ENCODE data around the gene KIF4B.
"Not testable (repeated sequence)": the region's sequence is repeated elsewhere in the genome, so short reads cannot be mapped to it uniquely, and the experiment has no call there.

Gene KIF4B, protein sequence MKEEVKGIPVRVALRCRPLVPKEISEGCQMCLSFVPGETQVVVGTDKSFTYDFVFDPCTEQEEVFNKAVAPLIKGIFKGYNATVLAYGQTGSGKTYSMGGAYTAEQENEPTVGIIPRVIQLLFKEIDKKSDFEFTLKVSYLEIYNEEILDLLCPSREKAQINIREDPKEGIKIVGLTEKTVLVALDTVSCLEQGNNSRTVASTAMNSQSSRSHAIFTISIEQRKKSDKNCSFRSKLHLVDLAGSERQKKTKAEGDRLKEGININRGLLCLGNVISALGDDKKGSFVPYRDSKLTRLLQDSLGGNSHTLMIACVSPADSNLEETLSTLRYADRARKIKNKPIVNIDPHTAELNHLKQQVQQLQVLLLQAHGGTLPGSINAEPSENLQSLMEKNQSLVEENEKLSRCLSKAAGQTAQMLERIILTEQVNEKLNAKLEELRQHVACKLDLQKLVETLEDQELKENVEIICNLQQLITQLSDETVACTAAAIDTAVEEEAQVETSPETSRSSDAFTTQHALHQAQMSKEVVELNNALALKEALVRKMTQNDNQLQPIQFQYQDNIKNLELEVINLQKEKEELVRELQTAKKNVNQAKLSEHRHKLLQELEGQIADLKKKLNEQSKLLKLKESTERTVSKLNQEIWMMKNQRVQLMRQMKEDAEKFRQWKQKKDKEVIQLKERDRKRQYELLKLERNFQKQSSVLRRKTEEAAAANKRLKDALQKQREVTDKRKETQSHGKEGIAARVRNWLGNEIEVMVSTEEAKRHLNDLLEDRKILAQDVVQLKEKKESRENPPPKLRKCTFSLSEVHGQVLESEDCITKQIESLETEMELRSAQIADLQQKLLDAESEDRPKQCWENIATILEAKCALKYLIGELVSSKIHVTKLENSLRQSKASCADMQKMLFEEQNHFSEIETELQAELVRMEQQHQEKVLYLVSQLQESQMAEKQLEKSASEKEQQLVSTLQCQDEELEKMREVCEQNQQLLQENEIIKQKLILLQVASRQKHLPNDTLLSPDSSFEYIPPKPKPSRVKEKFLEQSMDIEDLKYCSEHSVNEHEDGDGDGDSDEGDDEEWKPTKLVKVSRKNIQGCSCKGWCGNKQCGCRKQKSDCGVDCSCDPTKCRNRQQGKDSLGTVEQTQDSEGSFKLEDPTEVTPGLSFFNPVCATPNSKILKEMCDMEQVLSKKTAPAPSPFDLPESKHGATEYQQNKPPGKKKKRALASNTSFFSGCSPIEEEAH

DNA sequence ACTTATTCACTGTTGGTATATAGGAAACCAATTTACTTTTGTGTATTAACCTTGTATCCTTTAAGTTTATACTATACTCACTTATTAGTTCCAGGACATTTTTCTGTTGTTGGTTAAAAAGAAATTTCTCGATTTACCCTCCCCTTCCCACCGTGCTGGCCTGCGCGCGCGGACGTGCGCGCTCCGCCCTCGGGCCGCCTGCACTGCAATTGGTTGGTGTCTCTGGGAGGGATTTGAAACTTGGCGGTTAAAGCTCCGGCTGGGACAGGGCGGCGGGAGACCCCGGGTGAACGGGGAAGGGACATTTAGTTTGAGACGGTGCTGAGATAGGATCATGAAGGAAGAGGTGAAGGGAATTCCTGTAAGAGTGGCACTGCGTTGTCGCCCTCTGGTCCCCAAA lies at the start of gene KIF4B:
TSS of gene KIF4B (plus strand) at position 230 of the 400 bp plus-strand sequence. CDS start at position 335, 105 bp downstream.
- no peak for DNase-seq (ENCODE audit: low read depth)

DNA sequence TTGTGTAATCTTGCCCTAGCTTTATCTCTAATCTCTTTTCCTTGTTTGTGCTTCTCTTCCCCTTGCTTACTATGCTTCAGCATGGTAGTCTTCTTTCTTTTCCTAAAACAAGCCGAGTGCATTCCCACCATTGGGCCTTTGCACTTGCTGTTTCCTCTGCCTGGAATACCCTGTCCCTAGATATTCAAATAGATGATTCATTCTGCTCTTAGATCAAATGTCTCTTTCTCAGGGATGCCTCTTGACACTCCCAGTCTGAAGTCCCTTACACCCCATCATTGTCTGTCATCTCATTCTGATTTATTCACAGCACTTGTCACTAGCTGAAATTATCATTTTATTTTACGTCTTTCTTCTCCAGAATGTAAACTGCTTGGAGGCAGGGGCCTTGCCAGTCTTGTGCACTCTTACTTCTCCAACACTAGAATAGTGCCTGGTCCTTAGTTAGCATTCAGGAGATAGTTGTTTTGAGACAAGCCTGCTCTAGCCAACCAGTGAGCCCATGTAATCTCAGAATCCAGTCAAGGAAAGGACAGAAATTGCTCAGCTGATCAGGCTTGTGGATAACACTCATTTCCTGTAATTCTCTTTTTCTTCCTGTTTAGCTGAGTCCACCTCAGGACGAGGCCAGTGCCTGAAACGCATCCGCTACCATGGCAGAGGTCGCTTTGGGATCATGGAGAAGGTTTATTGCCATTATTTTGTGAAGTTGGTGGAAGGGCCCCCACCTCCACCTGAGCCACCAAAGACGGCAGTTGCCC lies 47.3 kb upstream of the KIF4B start:
- no peak for DNase-seq (ENCODE audit: low read depth)

DNA sequence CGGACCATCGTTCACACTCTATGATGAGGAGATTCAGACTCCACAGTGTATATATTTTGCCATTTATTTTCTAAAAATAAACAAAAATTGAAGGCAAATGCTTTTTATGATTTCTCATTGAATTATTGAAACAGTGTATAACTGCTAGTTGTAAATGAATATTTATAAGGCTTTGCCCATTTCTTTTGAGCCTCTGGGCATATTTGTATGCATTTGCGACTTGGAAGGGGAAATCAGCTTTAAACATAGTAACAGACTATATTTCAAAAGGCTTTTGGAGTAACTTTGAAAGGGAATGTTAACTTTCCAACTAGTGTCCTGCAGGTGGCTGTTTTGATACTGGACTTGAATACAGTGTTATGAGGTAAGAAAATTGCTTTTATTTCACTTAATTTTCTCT lies 46.7 kb upstream of the KIF4B start:
- DNase-seq (ENCODE audit: low read depth), result no peak

DNA sequence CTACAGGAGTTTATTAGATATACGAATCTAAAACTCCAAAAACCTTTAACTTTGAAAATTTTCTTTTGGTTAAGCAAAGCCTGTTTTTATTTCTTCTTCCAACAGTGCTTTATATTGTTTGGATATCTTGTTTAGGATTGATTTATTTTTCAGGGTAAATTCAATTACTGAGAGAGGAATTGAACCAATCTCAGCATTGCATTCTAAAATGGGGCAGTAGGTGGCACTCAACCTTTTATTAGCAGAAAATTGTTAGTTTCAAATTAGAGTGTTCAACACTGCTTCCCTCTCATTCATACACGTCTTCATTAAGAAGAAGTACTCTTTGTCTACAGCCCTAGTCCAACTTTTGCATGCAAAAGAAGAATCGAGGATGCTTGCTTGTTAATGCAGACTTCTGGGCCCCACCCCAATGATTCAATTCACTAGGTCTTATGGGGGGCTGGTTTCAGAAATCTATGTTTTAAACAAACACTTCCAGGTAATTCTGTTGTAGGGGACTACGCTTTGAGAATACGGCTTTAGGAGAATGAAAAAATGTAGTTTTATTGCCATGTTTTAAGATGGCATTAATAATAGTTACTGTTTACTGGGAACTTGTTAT lies 46.0 kb upstream of the KIF4B start:
- no peak for DNase-seq (ENCODE audit: low read depth)

DNA sequence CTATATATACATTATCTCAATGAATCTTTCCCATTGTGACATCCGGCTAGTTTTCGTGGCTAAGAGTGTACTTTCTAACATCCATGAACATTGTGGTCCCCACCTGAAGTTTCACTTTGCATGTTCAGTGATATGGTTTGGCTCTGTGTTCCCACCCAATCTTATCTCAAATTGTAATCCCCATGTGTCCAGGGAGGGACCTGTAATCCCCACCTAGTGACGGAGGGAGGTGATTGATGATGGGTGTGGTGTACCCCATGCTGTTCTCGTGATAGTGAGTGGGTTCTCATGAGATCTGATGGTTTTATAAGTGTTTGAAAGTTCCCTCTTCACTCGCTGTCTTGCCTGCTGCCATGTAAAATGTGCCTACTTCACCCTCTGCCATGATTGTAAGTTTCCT lies 44.6 kb upstream of the KIF4B start:
- no peak for DNase-seq (ENCODE audit: low read depth)

DNA sequence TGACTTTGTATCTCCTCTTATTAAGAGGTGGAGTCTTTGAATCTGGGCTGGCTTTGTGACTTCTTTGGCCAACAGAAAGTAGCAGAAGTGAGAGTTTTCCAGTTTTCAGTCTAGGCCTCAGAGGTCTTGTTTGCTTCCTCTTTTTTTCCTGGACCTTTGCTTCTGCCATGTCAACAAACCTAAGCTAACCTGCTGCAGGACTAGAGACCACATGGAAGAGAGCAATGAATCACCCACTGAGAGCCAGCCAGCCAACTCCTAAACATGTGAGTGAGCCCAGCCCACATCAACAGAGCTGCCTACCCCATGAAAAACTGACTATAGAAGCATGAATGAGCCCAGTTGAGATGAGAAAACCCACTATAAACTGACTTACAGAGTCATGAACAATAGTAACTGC lies 42.8 kb upstream of the KIF4B start:
- DNase-seq (ENCODE audit: low read depth), result no peak

DNA sequence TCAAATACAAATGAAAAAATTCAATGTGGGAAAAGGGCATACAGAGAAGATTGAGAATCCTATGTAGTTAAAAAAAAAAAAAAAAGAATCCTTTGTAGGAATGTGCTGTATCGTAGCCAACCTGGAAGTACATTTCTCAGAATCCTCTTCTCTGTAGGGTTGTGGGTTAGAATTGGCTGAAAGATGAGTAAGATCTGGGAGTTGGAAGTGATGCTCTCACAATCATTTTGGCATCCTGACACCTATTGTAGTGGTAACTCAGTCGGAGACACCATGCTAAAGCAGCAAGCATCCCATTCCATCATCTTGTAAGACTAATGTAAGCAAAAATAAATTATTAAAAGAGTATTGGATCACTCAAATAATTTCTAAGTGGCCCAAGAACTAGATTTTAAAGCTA lies 42.1 kb upstream of the KIF4B start:
- no peak for DNase-seq (ENCODE audit: low read depth)

DNA sequence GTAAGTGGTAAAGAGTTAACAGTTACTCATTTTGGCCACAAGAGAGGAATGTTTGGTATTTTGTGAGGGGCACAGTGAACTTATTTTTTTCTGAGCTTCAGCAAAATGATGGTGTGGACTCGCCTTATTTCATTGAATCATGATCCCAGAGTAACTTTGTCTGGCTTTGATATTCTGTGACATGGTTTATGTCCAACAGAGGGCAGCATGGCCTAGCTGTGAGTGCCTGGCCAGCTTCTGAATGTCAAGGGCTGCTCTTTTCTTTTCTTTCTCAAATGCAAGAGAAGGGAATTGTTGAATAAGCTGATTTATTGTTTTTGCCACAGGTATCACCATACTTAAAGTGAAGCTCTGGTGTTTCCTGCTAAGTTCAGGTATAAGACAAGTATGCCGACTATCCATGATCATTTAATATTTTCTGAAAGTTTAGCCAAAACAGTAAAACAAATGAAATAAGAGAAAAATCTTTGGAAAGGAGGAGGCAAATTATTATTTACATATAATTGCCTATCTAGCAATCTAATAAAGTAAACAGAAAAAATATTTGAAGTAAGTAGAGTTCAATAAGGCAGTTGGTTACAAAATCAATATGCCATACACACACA lies 41.0 kb upstream of the KIF4B start:
- DNase-seq (ENCODE audit: low read depth), result no peak

DNA sequence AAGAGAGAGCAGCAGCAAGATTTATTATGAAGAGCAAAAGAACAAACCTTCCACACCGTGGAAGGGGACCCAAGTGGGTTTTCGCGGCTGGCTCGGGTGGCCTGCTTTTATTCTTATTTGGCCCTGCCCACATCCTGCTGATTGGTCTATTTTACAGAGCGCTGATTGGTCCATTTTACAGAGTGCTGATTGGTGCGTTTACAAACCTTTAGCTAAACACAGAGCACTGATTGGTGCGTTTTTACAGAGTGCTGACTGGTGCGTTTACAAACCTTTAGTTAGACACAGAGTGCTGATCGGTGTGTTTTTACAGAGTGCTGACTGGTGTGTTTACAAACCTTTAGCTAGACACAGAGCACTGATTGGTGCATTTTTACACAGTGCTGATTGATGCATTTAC lies 37.5 kb upstream of the KIF4B start:
- DNase-seq (ENCODE audit: low read depth), result not testable (repeated sequence)

DNA sequence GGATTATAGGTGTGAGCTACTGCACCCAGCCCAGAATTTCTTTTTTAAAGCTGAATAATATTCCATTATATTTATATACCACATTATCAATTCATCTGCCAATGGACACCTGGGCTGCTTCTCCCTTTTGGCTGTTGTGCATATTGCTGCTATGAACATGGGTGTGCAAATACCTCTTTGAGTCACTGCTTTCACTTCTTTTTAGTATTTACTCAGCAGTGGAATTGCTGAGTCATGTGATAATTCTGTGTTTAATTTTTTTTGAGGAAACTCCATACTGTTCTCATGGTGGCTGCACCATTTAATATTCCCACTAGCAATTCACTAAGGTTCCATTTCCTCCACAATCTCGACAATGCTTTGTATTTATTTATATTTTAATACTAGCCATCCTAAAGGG lies 36.1 kb upstream of the KIF4B start:
- DNase-seq (ENCODE audit: low read depth), result no peak

DNA sequence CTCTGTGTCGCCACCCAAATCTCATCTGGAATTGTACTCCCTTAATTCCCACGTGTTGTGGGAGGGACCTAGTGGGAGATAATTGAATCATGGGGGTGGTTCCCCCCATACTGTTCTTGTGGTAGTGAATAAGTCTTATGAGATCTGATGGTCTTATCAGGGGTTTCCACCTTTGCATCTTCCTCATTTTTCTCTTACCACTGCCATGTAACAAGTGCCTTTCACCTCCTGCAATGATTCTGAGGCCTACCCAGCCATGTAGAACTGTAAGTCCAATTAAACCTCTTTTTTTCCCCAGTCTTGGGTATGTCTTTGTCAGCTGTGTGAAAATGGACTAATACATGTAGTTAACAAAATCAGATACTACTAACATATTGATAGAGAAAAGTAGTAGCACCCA lies 35.3 kb upstream of the KIF4B start:
- DNase-seq (ENCODE audit: low read depth), result not testable (repeated sequence)

DNA sequence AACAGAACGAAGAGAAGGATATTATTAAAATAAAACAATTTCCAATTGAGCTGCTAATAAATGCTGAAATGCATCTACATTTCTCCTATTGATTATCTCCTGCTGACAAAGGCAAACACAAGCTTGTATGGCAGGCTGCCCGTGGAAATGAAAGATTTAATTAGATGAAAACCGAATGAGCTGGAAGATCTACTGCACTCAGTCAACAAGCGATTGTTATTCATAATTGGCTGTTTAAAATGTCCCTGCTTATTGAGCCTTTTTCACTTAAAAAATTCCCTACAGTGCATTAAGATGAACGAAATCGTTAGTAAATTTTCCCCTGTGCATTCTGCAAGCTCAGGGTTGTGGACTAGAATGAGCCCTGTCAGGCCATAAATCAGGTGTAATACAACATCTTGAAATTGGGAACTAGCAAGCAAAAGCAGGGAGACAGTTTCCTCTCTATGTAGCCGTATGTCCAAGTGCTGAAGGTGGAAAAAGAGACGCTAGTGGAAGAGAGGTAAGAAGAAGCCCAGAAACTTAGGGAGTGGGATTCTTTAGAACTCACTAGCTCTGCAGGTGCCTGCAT lies 28.5 kb upstream of the KIF4B start:
- DNase-seq (ENCODE audit: low read depth), result no peak

DNA sequence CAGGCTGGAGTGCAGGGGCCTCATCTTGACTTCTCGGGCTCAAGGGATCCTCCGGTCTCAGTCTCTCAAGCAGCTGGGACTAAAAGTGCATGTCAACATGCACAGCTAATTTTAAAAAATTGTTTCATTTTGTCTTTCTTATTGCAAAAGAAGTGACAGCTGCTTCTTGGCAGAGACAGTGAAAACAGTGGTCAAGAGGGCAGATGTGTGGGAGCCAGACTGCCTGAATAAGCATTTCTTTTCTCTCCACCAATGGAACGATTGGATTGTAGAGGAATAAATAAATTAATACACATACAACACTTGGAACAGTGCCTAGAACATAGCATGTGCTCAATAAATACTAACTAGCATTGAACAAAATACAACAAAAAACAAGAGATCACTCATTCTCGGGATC lies 27.4 kb upstream of the KIF4B start:
- no peak for DNase-seq (ENCODE audit: low read depth)

DNA sequence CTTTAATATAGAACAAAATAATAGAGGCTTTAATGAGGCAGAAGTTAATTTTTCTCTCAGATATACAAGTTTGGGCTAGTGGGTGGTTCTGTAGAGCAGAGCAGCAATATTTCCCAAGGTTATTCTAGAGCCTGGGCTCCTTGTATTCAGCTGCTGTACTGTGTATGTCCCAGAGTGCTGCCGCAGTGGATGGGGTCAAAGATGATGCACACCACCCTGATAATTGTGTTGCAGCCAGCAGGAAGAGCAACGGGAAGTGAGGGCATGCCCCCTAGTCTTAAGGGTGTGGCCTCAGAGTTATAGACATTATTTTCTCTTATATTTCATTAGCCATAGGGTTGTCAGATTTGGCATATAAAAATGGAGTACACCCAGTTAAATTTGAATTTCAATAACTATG lies 23.9 kb upstream of the KIF4B start:
- DNase-seq (ENCODE audit: low read depth), result no peak

DNA sequence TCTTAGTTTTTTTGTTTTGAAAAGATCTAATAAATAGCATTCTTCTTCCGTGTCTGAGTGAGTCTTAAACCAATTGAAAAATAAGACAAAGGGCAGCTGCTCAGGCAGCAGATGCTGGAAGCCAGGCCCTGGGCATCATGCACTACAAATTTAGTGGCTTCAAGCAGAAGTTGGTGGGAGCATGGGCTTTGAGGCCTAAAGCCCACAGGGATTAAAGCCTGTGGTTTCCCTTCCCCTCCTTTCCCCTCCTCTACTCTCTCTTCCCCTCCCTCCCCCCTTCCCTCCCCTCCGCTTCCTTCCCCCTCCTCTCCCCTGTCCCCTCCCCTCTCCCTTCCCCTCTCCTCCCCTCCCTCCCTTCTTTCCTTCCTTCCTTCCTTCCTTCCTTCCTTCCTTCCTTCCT lies 20.1 kb upstream of the KIF4B start:
- no peak for DNase-seq (ENCODE audit: low read depth)

DNA sequence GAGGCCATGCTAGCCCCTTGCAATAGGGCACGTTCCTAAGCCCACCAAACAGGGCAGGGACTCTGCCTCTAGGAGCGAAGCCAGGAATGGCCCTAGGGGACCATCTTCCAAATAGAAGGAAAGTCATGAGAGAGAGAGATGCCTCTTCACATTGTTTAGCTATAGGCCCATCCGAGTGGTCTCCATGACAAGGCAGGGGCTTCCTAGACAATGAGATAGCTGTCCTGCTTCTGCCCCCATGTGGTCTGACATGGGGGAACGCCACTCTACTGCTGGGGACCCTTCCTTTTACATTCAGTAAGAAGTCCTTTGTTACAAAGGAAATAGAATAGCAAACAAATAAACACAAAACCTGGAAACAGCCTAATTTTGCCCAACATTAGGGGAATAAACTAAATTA lies 17.9 kb upstream of the KIF4B start:
- DNase-seq (ENCODE audit: low read depth), result no peak

DNA sequence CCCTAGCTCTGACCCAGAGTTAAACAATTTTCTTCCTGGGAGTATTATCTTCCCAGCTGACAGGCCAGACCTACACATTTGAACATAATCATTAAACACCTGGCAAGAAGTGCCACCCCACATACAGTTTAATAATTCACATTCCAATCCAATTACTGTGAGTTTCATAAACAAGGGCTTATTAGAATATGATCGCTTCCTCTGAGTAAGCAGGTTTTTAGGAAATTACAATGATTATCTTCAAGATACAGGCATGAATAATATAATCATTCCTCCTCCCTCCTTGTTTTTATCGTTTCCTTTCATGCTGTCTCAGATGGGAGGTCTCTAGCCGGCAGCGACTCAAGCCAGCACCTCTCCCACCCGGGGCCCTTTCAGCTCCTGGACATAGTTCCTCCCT lies 15.8 kb upstream of the KIF4B start:
- DNase-seq (ENCODE audit: low read depth), result no peak

DNA sequence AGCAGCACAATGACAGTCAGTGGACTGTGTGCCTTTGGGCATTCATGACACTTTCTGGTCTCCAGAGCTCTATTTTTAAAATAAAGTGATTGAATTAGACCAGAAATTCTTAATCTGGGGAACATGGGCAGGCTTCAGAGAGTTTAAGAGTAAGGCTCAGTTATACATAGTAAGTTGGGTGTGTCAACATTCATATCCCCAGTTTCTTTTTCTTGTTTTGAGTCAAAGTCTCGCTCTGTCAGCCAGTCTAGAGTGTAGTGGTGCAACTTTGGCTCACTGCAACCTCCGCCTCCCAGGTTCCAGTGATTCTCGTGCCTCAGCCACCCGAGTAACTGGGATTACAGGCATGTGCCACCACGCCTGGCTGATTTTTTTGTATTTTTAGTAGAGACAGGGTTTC lies 13.7 kb upstream of the KIF4B start:
- DNase-seq (ENCODE audit: low read depth), result no peak

DNA sequence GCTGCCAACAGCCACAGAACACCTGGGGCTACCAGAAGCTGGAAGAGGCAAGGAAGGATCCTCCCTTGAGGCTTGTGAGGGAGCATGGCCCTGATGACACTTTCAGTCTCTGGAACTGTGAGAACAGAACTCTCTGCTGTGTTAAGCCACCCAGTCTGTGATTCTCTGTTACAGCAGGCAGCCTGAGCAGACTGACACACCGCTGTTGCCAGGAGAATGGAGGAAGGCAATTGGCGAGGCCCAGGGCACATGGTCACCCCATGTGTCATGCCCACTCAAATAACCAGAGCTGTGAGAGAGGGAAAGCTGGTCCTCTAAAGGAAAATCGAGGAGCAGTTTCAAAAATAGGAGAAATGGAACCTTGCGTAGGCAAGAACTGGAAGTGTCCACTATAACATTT lies 12.0 kb upstream of the KIF4B start:
- DNase-seq (ENCODE audit: low read depth), result no peak

DNA sequence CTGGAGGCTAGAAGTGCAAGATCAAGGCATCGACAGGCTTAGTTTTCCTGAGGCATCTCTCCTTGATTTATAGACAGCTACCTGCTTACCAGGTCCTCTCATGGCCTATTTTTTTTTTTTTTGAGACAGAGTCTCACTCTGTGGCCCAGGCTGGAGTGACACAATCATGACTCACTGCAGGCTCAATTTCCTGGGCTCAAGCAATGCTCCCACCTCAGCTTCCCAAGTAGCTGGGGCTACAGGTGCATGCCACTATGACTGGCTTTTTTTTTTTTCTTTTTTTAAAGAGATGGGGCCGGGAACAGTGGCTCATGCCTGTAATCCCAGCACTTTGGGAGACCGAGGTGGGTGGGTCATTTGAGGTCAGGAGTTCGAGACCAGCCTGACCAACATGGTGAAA lies 10.8 kb upstream of the KIF4B start:
- DNase-seq (ENCODE audit: low read depth), result not testable (repeated sequence)
